GM12874 (cell line): ENCODE results near the gene INA.

Experiments used
- CTCF ChIP-seq: IDR thresholded peaks from 2 replicates; pipeline ENCODE4 v1.5.1; 2011; ENCODE audit warnings: low read depth, mild to moderate bottlenecking, control low read depth, low read length, moderate library complexity; ENCODE audit not compliant: insufficient read depth

Gene INA

GRCh38 chr10:103276251-103276895 lies 565 bp upstream of the INA start:
- no peak for TF ChIP-seq CTCF

- TF ChIP-seq CTCF, result no peak
Measured at GRCh38 chr10:103277713-103278536, 987 bp downstream of the INA start.

GRCh38 chr10:103278537-103278823 lies 1.5 kb downstream of the INA start:
- TF ChIP-seq CTCF, result no peak

GRCh38 chr10:103278862-103279298 lies 1.9 kb downstream of the INA start:
- TF ChIP-seq CTCF, result no peak

GRCh38 chr10:103280031-103280430 lies 3.1 kb downstream of the INA start:
- TF ChIP-seq CTCF, result no peak

GRCh38 chr10:103280506-103280905 lies 3.6 kb downstream of the INA start:
- no peak for TF ChIP-seq CTCF

GRCh38 chr10:103281753-103282152 lies 4.8 kb downstream of the INA start:
- no peak for TF ChIP-seq CTCF
